ENCODE measurements around the gene SYT7. TPM values are rescaled to one million over a fixed set of nuclear protein-coding genes. Genes with fewer than 3 reads are reported as not detected.

SYT7 gene
- polyA plus RNA-seq, 2 of the 4 experiments (the other 2 are of a cell fraction), result 0.37 to 1.0 TPM

GRCh38 chr11:61495801-61496601 is 84.9 kb downstream of the SYT7 start (continued):
- TF ChIP-seq EHMT2 (IDR thresholded peaks at IDR 0.05; ENCODE audit: low read depth), result no peak

GRCh38 chr11:61494381-61494961 is 86.4 kb downstream of the SYT7 start:
- ATAC-seq, result no peak
- POLR2A ChIA-PET, result no interaction called here

GRCh38 chr11:61491736-61492395 is 89.0 kb downstream of the SYT7 start:
- POLR2A ChIA-PET, result no interaction called here
- Histone ChIP-seq H3K4me3 (no peak overlapping the region), H3K9me3 (no peaks in the 10 kb centered on the region), H3K27ac (no peak overlapping the region), H3K4me2 (no peak overlapping the region), H3K4me1 (no peaks in the 10 kb centered on the region)
- TF ChIP-seq FOSL2 (IDR thresholded peaks at IDR 0.05), result no peak
- TF ChIP-seq FOSL2 (CRISPR knock-in tag; IDR thresholded peaks at IDR 0.05), result no peak
- TF ChIP-seq BHLHE40 (IDR thresholded peaks at IDR 0.05; ENCODE audit: low read depth, low read length), result no peak
- TF ChIP-seq CHD4 (IDR thresholded peaks at IDR 0.05; ENCODE audit: borderline replicate concordance), result no peak
- TF ChIP-seq HOXB13 (CRISPR knock-in tag; IDR thresholded peaks at IDR 0.05; ENCODE audit: low read depth), result no peak
- TF ChIP-seq FOSB (CRISPR knock-in tag; IDR thresholded peaks at IDR 0.05), result no peak
- no peak for TF ChIP-seq SREBF2 (IDR thresholded peaks at IDR 0.05)
- no peak for TF ChIP-seq NR3C1 (IDR thresholded peaks at IDR 0.05)
- no peak for TF ChIP-seq MYC (IDR thresholded peaks at IDR 0.05; ENCODE audit: borderline replicate concordance, low read length)
- TF ChIP-seq RARB (CRISPR knock-in tag; IDR thresholded peaks at IDR 0.05), result no peak
- no peak for TF ChIP-seq HOXA7 (CRISPR knock-in tag; IDR thresholded peaks at IDR 0.05)
- no peak for TF ChIP-seq CHD2 (IDR thresholded peaks at IDR 0.05; ENCODE audit: low read length, partially characterized antibody)
- no peak for TF ChIP-seq MAX (IDR thresholded peaks at IDR 0.05)
- no peak for TF ChIP-seq ZC3H11A (IDR thresholded peaks at IDR 0.05)
- no peak for TF ChIP-seq HES2 (IDR thresholded peaks at IDR 0.05)
- no peak for TF ChIP-seq RNF2 (IDR thresholded peaks at IDR 0.05; ENCODE audit: borderline replicate concordance, low read depth)
- no peak for TF ChIP-seq CEBPB (IDR thresholded peaks at IDR 0.05)
- TF ChIP-seq KDM1A (IDR thresholded peaks at IDR 0.05; ENCODE audit: low read depth), result no peak
- FAIRE-seq (no peak), DNase-seq (ENCODE audit: low read depth in 1 of 2, low spot score in 1 of 2) (no peak), ATAC-seq (no peak)
- CTCF ChIA-PET, result interaction anchor here (1.0 to 7.2 kb wide), 4 partner anchors 14 to 146 kb away, joined by 3 to 51 read pairs (median 7); no protein-coding TSS in a partner anchor
- 70% methylated on average over 11 of the region's 12 CpGs for WGBS (ENCODE audit: missing lambda C conversion rate)

More at GRCh38 chr11:61494381-61494961, 86.4 kb downstream of the SYT7 start:
- Histone ChIP-seq H3K27ac (no peak overlapping the region), H3K4me2 (no peak overlapping the region), H3K9me3 (no peaks in the 10 kb centered on the region), H3K4me3 (no peak overlapping the region), H3K4me1 (no peaks in the 10 kb centered on the region)
- 71% methylated on average over 9 of the region's 9 CpGs for WGBS (ENCODE audit: missing lambda C conversion rate)
- FAIRE-seq, result no peak
- TF ChIP-seq ESRRA (IDR thresholded peaks at IDR 0.05; ENCODE audit: borderline replicate concordance, low read length), result no peak
- DNase-seq (ENCODE audit: low read depth in 1 of 2, low spot score in 1 of 2), result no peak
- CTCF ChIA-PET, result interaction anchor here (0.6 to 3.1 kb wide), 13 partner anchors 9 to 144 kb away, joined by 3 to 21 read pairs (median 3); partner anchors contain the start of gene LRRC10B
